ENCODE results near the gene MIGA2.

Gene MIGA2

GRCh38 chr9:129037767-129038098 lies 1.3 kb downstream of the MIGA2 start:
- DNase-seq (ENCODE audit: low read depth in 2 of 2) = no peak

- no peak for DNase-seq (ENCODE audit: low read depth in 2 of 2)
Observed at GRCh38 chr9:129038109-129038852, 1.9 kb downstream of the MIGA2 start.

- no peak for DNase-seq (ENCODE audit: low read depth in 2 of 2)
Observed at GRCh38 chr9:129040113-129040643, 3.8 kb downstream of the MIGA2 start.

- DNase-seq (ENCODE audit: low read depth in 2 of 2) = no peak
Observed at GRCh38 chr9:129042016-129042415, 5.6 kb downstream of the MIGA2 start.

- no peak for DNase-seq (ENCODE audit: low read depth in 2 of 2)
Observed at GRCh38 chr9:129052592-129052991, 16.2 kb downstream of the MIGA2 start.

GRCh38 chr9:129053020-129053419 lies 16.6 kb downstream of the MIGA2 start:
- no peak for DNase-seq (ENCODE audit: low read depth in 2 of 2)

GRCh38 chr9:129054163-129054851 lies 17.9 kb downstream of the MIGA2 start:
- DNase-seq (ENCODE audit: low read depth in 2 of 2) = no peak

- no peak for DNase-seq (ENCODE audit: low read depth in 2 of 2)
Observed at GRCh38 chr9:129058965-129059795, 22.8 kb downstream of the MIGA2 start.

- no peak for DNase-seq (ENCODE audit: low read depth in 2 of 2)
Observed at GRCh38 chr9:129059796-129060785, 23.7 kb downstream of the MIGA2 start.

- no peak for DNase-seq (ENCODE audit: low read depth in 2 of 2)
Observed at GRCh38 chr9:129060991-129061390, 24.6 kb downstream of the MIGA2 start.

GRCh38 chr9:129063061-129063460 lies 26.6 kb downstream of the MIGA2 start:
- DNase-seq (ENCODE audit: low read depth in 2 of 2) = no peak

- DNase-seq (ENCODE audit: low read depth in 2 of 2) = no peak
Observed at GRCh38 chr9:129064499-129064908, 28.1 kb downstream of the MIGA2 start.

GRCh38 chr9:129068110-129068509 lies 31.7 kb downstream of the MIGA2 start:
- no peak for DNase-seq (ENCODE audit: low read depth in 2 of 2)

GRCh38 chr9:129068990-129069861 lies 32.8 kb downstream of the MIGA2 start:
- peak; percentile 12 to 38 for DNase-seq (ENCODE audit: low read depth in 2 of 2)

- no peak for DNase-seq (ENCODE audit: low read depth in 2 of 2)
Observed at GRCh38 chr9:129069862-129070641, 33.6 kb downstream of the MIGA2 start.

GRCh38 chr9:129070696-129071525 lies 34.5 kb downstream of the MIGA2 start:
- no peak for DNase-seq (ENCODE audit: low read depth in 2 of 2)

GRCh38 chr9:129071526-129072126 lies 35.2 kb downstream of the MIGA2 start:
- DNase-seq (ENCODE audit: low read depth in 2 of 2) = no peak

- DNase-seq (ENCODE audit: low read depth in 2 of 2) = no peak
Observed at GRCh38 chr9:129072171-129072570, 35.7 kb downstream of the MIGA2 start.
